Muscle layer of colon (tissue), 2 donors: ENCODE results near the gene OR10K2.
"Not testable (repeated sequence)": the region's sequence is repeated elsewhere in the genome, so short reads cannot be mapped to it uniquely, and the experiment has no call there.

Experiments used
- H3K27ac ChIP-seq: one replicate; pipeline ENCODE4 v1.7.0; 2013; ENCODE audit warnings: low read depth, mild to moderate bottlenecking, low read length, moderate library complexity
- H3K27me3 ChIP-seq, 2 donors: one replicate each; pipeline ENCODE4 v1.7.0; 2013; ENCODE audit warnings: low read length in 2 of 2, mild to moderate bottlenecking in 2 of 2; ENCODE audit not compliant: insufficient read depth in 2 of 2, control insufficient read depth in 1 of 2
- H3K36me3 ChIP-seq: one replicate; pipeline ENCODE4 v1.7.0; 2013; ENCODE audit warnings: mild to moderate bottlenecking, low read length; ENCODE audit not compliant: insufficient read depth
- H3K4me1 ChIP-seq: one replicate; pipeline ENCODE4 v1.7.0; 2013; ENCODE audit warnings: mild to moderate bottlenecking, low read length; ENCODE audit not compliant: insufficient read depth
- H3K4me3 ChIP-seq, 2 donors: one replicate each; pipeline ENCODE4 v1.7.0; 2013; ENCODE audit warnings: low read length in 2 of 2, low read depth in 1 of 2, mild to moderate bottlenecking in 1 of 2, moderate library complexity in 1 of 2
- H3K9ac ChIP-seq: one replicate; pipeline ENCODE4 v1.7.0; 2013; ENCODE audit warnings: low read length
- H3K9me3 ChIP-seq: one replicate; pipeline ENCODE4 v1.7.0; 2013; ENCODE audit warnings: mild to moderate bottlenecking, low read length
- donor health status: abdominal sarcoma.
- donor health status: Adenocarcinoma of cecum.

Gene OR10K2

GRCh38 chr1:158426137-158426536 is at the start of gene OR10K2:
OR10K2 (minus strand) TSS chr1:158426237; CDS start chr1:158420866, 5,371 bp downstream.
- no peaks in the 10 kb centered on the region for H3K4me1 ChIP-seq
- H3K9me3 ChIP-seq, result no peaks in the 10 kb centered on the region
- H3K36me3 ChIP-seq, result no peaks in the 10 kb centered on the region
- H3K27me3 ChIP-seq, result no peaks in the 10 kb centered on the region
- no peak within 1 kb of the TSS for H3K9ac ChIP-seq
- H3K27ac ChIP-seq, result no peak within 1 kb of the TSS
- H3K4me3 ChIP-seq, result no peak within 1 kb of the TSS

DNA sequence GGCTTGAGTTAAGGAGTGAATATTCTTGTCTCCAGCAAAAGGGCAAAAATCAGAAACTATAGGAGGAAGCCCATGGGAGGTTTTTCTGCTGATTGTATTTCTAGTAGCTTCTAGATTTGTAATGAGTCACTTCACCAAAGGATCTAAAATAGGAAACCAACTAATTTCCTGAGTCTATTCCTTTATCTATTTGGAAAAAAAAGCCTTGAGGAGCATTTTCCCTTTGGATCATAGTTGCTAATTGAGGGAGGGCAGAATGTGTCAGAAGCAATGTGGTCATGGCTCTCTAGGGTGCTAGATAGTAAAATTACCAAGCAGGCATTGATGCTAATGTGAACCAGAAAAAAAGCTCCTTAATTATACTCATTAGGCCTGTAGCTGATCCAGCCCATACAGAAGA is 45.9 kb upstream of the OR10K2 start, which contains the start of gene OR10R2:
Gene OR10R2, plus strand, starts transcription at position 301 of the 400 bp plus-strand sequence. CDS start 106 bp downstream, outside the sequence.
- Histone ChIP-seq H3K4me3 (no peak within 1 kb of the TSS), H3K4me1 (no peaks in the 10 kb centered on the region), H3K9ac (no peak within 1 kb of the TSS), H3K27me3 (no peaks in the 10 kb centered on the region), H3K36me3 (no peaks in the 10 kb centered on the region), H3K27ac (no peak within 1 kb of the TSS), H3K9me3 (no peaks in the 10 kb centered on the region)

- H3K9me3 ChIP-seq, result no peaks in the 10 kb centered on the region
- H3K4me3 ChIP-seq, result no peak within 1 kb of the TSS
- no peaks in the 10 kb centered on the region for H3K4me1 ChIP-seq
- no peaks in the 10 kb centered on the region for H3K36me3 ChIP-seq
- H3K27me3 ChIP-seq, result no peaks in the 10 kb centered on the region
- no peak within 1 kb of the TSS for H3K27ac ChIP-seq
- H3K9ac ChIP-seq, result no peak within 1 kb of the TSS
Observed at GRCh38 chr1:158461534-158461933, 35.5 kb upstream of the OR10K2 start, which contains the start of gene OR10K1. OR10K1 (plus strand) TSS chr1:158461834; CDS start chr1:158465562, 3,728 bp downstream.

DNA sequence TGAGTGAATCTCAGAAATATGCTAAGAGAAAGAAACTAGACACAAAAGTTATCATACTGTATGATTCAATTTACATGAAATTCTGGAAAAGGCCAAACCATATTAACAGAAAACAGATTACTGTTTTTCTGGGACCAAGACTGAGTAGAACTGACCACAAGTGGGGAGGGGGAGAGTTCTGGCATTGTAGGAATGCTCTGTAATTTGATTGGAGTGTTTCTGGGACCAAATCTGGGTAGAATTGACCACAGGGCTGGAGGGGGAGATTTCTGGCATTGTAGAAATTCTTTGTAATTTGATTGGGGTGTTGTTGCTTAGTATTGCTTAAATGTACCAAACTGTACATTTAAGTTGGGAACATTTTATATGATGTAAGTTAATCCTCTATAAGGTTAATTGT is 32.2 kb upstream of the OR10K2 start:
- H3K9ac ChIP-seq, result no peak overlapping the region
- no peaks in the 10 kb centered on the region for H3K36me3 ChIP-seq
- H3K9me3 ChIP-seq, result no peaks in the 10 kb centered on the region
- no peaks in the 10 kb centered on the region for H3K4me1 ChIP-seq
- no peak overlapping the region for H3K27ac ChIP-seq
- H3K27me3 ChIP-seq, result no peaks in the 10 kb centered on the region
- H3K4me3 ChIP-seq, result no peak overlapping the region

GRCh38 chr1:158457246-158457645 is 31.2 kb upstream of the OR10K2 start:
- H3K4me3 ChIP-seq, result no peak overlapping the region
- H3K27ac ChIP-seq, result no peak overlapping the region
- no peaks in the 10 kb centered on the region for H3K9me3 ChIP-seq
- no peaks in the 10 kb centered on the region for H3K4me1 ChIP-seq
- H3K27me3 ChIP-seq, result no peaks in the 10 kb centered on the region
- no peaks in the 10 kb centered on the region for H3K36me3 ChIP-seq
- H3K9ac ChIP-seq, result no peak overlapping the region

- Histone ChIP-seq H3K9ac (no peak overlapping the region), H3K9me3 (no peaks in the 10 kb centered on the region), H3K27me3 (no peaks in the 10 kb centered on the region)
Observed at GRCh38 chr1:158454537-158454936, 28.5 kb upstream of the OR10K2 start.

DNA sequence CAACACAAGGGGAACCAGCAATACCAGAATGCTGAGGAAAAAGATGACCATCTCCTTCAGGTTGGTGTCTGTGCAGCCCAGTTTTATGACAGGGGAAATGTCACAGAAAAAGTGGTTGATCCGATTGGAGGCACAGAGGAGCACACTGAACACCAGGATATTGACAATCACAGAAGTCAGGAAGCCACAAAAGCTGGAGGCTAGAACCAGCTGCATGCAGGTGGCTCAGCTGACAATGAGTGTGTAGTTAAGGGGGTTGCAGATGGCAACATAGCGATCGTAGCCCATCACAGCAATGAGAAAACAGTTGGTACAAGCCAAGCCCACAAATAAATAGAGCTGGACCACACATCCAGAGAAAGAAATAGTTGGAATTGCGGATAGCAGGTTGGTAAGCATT is 19.3 kb upstream of the OR10K2 start:
- Histone ChIP-seq H3K9me3 (no peaks in the 10 kb centered on the region), H3K36me3 (no peaks in the 10 kb centered on the region), H3K9ac (no peak overlapping the region)

More at GRCh38 chr1:158454537-158454936, 28.5 kb upstream of the OR10K2 start:
- no peak overlapping the region for H3K4me3 ChIP-seq
- no peak overlapping the region for H3K27ac ChIP-seq
- H3K36me3 ChIP-seq, result no peaks in the 10 kb centered on the region
- H3K4me1 ChIP-seq, result no peaks in the 10 kb centered on the region

GRCh38 chr1:158434741-158435140 is 8.7 kb upstream of the OR10K2 start:
- Histone ChIP-seq H3K27ac (no peak overlapping the region), H3K9me3 (no peaks in the 10 kb centered on the region), H3K9ac (no peak overlapping the region), H3K27me3 (no peaks in the 10 kb centered on the region), H3K4me3 (no peak overlapping the region), H3K4me1 (no peaks in the 10 kb centered on the region), H3K36me3 (no peaks in the 10 kb centered on the region)

More for the DNA sequence above, 19.3 kb upstream of the OR10K2 start:
- H3K27me3 ChIP-seq, result no peaks in the 10 kb centered on the region
- no peaks in the 10 kb centered on the region for H3K4me1 ChIP-seq
- no peak overlapping the region for H3K27ac ChIP-seq
- H3K4me3 ChIP-seq, result no peak overlapping the region

DNA sequence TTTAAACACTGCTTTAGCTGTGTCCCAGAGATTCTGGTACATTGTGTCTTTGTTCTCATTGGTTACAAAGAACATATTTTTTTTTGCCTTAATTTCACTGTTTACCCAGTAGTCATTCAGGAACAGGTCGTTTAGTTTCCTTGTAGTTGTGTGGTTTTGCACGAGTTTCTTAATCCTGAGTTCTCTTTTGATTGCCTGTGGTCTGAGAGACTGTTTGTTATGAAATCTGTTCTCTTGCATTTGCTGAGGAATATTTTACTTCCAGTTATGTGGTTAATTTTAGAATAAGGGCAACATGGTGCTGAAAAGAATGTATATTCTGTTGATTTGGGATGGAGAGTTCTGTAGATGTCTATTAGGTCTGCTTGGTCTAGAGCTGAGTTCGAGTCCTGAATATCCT is 4.1 kb upstream of the OR10K2 start:
- H3K9ac ChIP-seq, H3K27ac ChIP-seq, H3K9me3 ChIP-seq, H3K36me3 ChIP-seq, H3K4me1 ChIP-seq, H3K27me3 ChIP-seq, H3K4me3 ChIP-seq: not testable (repeated sequence)

GRCh38 chr1:158425027-158425426 is 1.0 kb downstream of the OR10K2 start:
- H3K9ac ChIP-seq, result no peak overlapping the region
- no peaks in the 10 kb centered on the region for H3K4me1 ChIP-seq
- no peaks in the 10 kb centered on the region for H3K36me3 ChIP-seq
- no peaks in the 10 kb centered on the region for H3K9me3 ChIP-seq
- H3K27me3 ChIP-seq, result no peaks in the 10 kb centered on the region
- no peak overlapping the region for H3K27ac ChIP-seq
- H3K4me3 ChIP-seq, result no peak overlapping the region

- Histone ChIP-seq H3K27ac (no peak overlapping the region), H3K4me3 (no peak overlapping the region), H3K4me1 (no peaks in the 10 kb centered on the region), H3K36me3 (no peaks in the 10 kb centered on the region), H3K9ac (no peak overlapping the region), H3K9me3 (no peaks in the 10 kb centered on the region), H3K27me3 (no peaks in the 10 kb centered on the region)
Observed at GRCh38 chr1:158422212-158422611, 3.8 kb downstream of the OR10K2 start.

DNA sequence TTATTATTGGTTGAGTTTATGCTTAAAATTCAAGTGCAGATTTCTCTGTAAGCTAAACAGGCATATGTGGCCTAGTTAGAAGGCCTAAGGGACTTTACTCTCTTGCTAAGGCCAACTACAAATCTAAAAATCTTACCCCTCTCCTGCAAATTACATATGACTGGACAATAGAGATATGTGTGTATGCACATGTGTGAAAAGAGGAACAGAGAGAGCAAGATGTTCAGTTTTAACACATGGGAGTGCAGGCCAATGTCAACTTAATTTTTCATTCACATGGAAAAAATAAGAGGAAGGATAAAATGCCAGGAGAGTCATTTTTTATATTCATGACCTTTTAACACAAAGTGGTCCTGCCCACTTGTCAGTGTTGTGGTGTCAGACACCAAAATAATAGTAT is 8.5 kb downstream of the OR10K2 start:
- no peak overlapping the region for H3K4me3 ChIP-seq
- no peak overlapping the region for H3K27ac ChIP-seq
- no peaks in the 10 kb centered on the region for H3K36me3 ChIP-seq
- H3K9me3 ChIP-seq, result no peaks in the 10 kb centered on the region
- no peaks in the 10 kb centered on the region for H3K4me1 ChIP-seq
- no peaks in the 10 kb centered on the region for H3K27me3 ChIP-seq
- H3K9ac ChIP-seq, result no peak overlapping the region
